ENCODE measurements around the gene SPTLC1. TPM values are rescaled to one million over a fixed set of nuclear protein-coding genes. Genes with fewer than 3 reads are reported as not detected.
A peak's percentile ranks its signal among the peaks of the same experiment; 100 is the strongest.

The SPTLC1 gene
- total RNA-seq, 1 experiment from 2014 or later = 63.3 TPM

- no peak for DNase-seq
These were observed 27.1 kb upstream of the SPTLC1 start for GRCh38 chr9:92142329-92142728.

GRCh38 chr9:92141144-92142129, 26.2 kb upstream of the SPTLC1 start:
- Histone ChIP-seq H3K36me3 (ENCODE audit: low read depth, low read length) (no peaks in the 10 kb centered on the region), H3K4me1 (ENCODE audit: insufficient read depth, low read length) (peaks cover 6% of the 10 kb centered on the region), H3K4me2 (ENCODE audit: low read length) (peak overlapping the region; percentile 78), H3K79me2 (ENCODE audit: low read length) (no peaks in the 10 kb centered on the region), H2AFZ (ENCODE audit: low read length) (peak overlapping the region; percentile 75), H3K9ac (ENCODE audit: low read length) (no peak overlapping the region), H3K27ac (ENCODE audit: low read length) (no peak overlapping the region), H4K20me1 (ENCODE audit: low read length) (no peaks in the 10 kb centered on the region), H3K4me3 (ENCODE audit: low read length) (peak overlapping the region; percentile 58), H3K9me2 (replicated peaks; ENCODE audit: low read length) (no peaks in the 10 kb centered on the region), H3K27me3 (ENCODE audit: low read length) (no peaks in the 10 kb centered on the region), H3K9me3 (ENCODE audit: low read length) (no peaks in the 10 kb centered on the region), H3F3A (ENCODE audit: low read length, unreplicated experiment) (no peaks in the 10 kb centered on the region)
- intact Hi-C loops (cut with micrococcal nuclease) = loop anchor here (2.0 to 5.0 kb wide), 3 partner anchors 21 to 491 kb away; no protein-coding TSS in a partner anchor
- DNase-seq (peak; percentile 16), ATAC-seq (peak; percentile 48)
- BruUV-seq (replicated peaks) = no TSS peak
- TF ChIP-seq EZH2 (IDR thresholded peaks at IDR 0.05; ENCODE audit: low read length, unreplicated experiment) = no peak
- TF ChIP-seq, protein P1, sequence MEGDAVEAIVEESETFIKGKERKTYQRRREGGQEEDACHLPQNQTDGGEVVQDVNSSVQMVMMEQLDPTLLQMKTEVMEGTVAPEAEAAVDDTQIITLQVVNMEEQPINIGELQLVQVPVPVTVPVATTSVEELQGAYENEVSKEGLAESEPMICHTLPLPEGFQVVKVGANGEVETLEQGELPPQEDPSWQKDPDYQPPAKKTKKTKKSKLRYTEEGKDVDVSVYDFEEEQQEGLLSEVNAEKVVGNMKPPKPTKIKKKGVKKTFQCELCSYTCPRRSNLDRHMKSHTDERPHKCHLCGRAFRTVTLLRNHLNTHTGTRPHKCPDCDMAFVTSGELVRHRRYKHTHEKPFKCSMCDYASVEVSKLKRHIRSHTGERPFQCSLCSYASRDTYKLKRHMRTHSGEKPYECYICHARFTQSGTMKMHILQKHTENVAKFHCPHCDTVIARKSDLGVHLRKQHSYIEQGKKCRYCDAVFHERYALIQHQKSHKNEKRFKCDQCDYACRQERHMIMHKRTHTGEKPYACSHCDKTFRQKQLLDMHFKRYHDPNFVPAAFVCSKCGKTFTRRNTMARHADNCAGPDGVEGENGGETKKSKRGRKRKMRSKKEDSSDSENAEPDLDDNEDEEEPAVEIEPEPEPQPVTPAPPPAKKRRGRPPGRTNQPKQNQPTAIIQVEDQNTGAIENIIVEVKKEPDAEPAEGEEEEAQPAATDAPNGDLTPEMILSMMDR (conservative IDR thresholded peaks at IDR 0.05; ENCODE audit: low read depth, low read length) = no peak
- no peak for TF ChIP-seq EZH2phosphoT487 (IDR thresholded peaks at IDR 0.05; ENCODE audit: borderline replicate concordance, low read length)
- ChIA-PET CTCF (interaction anchor here (0.6 kb wide), 1 partner anchor 171 kb away, joined by 6 read pairs; no protein-coding TSS in a partner anchor), POLR2A (ENCODE audit: unreplicated experiment) (interaction anchor here (0.6 kb wide), 1 partner anchor 65 kb away, joined by 3 read pairs; no protein-coding TSS in a partner anchor)

More at GRCh38 chr9:92142329-92142728, 27.1 kb upstream of the SPTLC1 start:
- Histone ChIP-seq H3K27ac (ENCODE audit: low read length) (no peak overlapping the region), H3K4me3 (ENCODE audit: low read length) (no peak overlapping the region), H3K4me1 (ENCODE audit: insufficient read depth, low read length) (peaks cover 15% of the 10 kb centered on the region), H3K79me2 (ENCODE audit: low read length) (no peaks in the 10 kb centered on the region), H3K9ac (ENCODE audit: low read length) (no peak overlapping the region), H3F3A (ENCODE audit: low read length, unreplicated experiment) (no peaks in the 10 kb centered on the region), H3K4me2 (ENCODE audit: low read length) (no peak overlapping the region), H3K9me2 (replicated peaks; ENCODE audit: low read length) (no peaks in the 10 kb centered on the region), H3K9me3 (ENCODE audit: low read length) (no peaks in the 10 kb centered on the region), H3K27me3 (ENCODE audit: low read length) (no peaks in the 10 kb centered on the region), H3K36me3 (ENCODE audit: low read depth, low read length) (no peaks in the 10 kb centered on the region), H4K20me1 (ENCODE audit: low read length) (no peaks in the 10 kb centered on the region), H2AFZ (ENCODE audit: low read length) (no peak overlapping the region)
- ATAC-seq = no peak
- TF ChIP-seq, protein P1 (conservative IDR thresholded peaks at IDR 0.05; ENCODE audit: low read depth, low read length) = no peak
- no peak for TF ChIP-seq EZH2 (IDR thresholded peaks at IDR 0.05; ENCODE audit: low read length, unreplicated experiment)
- no peak for TF ChIP-seq EZH2phosphoT487 (IDR thresholded peaks at IDR 0.05; ENCODE audit: borderline replicate concordance, low read length)
- POLR2A ChIA-PET (ENCODE audit: unreplicated experiment) = no interaction called here
- no TSS peak for BruUV-seq (replicated peaks)
- CTCF ChIA-PET = interaction anchor here (0.6 kb wide), 1 partner anchor 170 kb away, joined by 6 read pairs; no protein-coding TSS in a partner anchor
- intact Hi-C loops (cut with micrococcal nuclease) = loop anchor here (5.0 kb wide), 2 partner anchors 65 to 490 kb away; no protein-coding TSS in a partner anchor
